ENCODE results near the gene KCNG2.
"Not testable (repeated sequence)": the region's sequence is repeated elsewhere in the genome, so short reads cannot be mapped to it uniquely, and the experiment has no call there.

The KCNG2 gene, protein sequence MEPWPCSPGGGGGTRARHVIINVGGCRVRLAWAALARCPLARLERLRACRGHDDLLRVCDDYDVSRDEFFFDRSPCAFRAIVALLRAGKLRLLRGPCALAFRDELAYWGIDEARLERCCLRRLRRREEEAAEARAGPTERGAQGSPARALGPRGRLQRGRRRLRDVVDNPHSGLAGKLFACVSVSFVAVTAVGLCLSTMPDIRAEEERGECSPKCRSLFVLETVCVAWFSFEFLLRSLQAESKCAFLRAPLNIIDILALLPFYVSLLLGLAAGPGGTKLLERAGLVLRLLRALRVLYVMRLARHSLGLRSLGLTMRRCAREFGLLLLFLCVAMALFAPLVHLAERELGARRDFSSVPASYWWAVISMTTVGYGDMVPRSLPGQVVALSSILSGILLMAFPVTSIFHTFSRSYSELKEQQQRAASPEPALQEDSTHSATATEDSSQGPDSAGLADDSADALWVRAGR

DNA sequence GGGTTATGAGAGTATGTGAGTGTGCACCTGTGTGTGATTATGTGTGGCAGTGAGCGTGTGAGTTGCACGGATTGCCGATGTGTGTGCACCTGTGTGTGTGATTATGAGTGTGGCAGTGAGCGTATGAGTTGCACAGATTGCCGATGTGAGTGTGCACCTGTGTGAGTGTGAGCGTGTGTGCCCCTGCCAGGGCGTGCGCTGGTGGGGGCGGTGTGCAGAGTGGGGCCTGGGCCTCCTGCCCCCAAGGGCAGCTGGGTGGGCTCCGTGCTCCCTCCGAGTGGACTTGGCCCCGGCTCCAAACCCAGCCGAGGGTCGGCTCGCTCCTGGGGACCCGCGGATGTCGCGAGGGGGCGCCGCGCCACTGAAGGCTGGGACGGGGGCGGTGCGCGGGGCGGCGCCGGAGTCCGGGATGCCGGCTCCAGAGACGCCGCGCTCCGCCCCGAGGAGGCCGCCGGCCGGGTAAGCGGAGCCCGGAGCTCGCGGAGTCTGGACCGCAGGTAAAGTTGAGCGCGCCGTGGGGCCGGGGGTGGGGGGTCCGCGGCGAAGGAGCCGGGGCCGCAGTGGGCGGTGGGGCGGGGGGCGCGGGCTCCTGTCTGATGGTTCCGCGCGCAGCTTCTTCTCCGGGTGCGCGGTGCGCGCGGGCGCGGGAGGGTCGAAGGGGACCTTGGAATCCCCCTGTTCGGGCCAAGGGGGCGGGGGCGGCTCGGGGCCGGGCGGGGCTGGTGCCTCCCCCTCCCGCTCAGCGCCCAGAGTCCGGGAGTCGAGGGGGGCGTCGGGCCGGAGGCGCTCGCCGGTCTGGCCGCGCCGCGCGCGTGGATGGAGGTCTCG, at the start of gene KCNG2:
KCNG2 (plus strand) TSS at position 421 of the 828 bp plus-strand sequence. CDS start 65,730 bp downstream, outside the sequence.
- no peak for DNase-seq (ENCODE audit: low read depth in 2 of 2)

- no peak for DNase-seq (ENCODE audit: low read depth in 2 of 2)
Measured at GRCh38 chr18:79748321-79749180, 49.2 kb upstream of the KCNG2 start.

DNA sequence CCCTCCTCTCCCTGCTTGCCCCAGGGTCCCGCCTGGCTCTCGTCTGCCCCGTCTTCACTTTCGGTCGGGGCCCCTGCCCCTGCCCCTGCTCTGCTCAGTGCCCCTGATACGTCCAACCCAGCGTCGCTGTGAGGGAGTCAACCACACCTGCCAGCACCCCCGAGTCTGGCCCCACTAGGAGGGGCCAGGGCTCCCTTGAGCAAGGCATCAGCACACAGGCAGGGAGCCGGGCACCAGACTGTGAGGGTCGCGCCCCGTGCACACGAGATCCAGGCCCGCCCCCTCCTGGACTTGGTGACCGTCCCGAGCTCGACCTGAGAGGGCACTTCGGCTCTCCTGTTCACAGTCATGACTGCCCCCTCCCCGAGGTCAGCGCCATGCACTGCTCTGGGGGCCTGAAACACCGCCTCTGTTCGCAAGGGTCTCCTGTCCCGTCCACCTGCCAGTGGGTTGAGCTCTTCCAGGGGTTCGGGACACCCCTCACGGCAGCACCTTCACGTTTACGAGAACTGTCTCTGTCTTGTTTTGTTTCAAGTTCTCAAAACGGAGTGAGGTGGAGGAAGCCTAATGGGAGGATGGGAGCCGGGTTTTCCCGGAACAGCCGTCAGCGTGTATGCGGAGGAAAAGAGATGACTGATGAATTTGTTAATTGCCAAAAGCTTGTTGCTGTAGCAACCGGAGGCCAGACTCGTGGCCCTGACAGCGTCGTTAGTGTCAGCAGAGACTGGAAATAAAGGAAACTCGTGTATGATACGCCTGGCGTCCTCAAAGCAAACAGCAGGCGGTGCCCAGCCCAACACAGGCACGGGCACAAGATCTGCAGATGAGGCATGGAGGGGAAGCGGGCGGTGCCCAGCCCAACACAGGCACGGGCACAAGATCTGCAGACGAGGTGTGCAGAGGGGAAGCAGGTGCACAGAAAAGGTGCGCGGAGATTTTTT, 48.2 kb upstream of the KCNG2 start:
- no peak for DNase-seq (ENCODE audit: low read depth in 2 of 2)

DNA sequence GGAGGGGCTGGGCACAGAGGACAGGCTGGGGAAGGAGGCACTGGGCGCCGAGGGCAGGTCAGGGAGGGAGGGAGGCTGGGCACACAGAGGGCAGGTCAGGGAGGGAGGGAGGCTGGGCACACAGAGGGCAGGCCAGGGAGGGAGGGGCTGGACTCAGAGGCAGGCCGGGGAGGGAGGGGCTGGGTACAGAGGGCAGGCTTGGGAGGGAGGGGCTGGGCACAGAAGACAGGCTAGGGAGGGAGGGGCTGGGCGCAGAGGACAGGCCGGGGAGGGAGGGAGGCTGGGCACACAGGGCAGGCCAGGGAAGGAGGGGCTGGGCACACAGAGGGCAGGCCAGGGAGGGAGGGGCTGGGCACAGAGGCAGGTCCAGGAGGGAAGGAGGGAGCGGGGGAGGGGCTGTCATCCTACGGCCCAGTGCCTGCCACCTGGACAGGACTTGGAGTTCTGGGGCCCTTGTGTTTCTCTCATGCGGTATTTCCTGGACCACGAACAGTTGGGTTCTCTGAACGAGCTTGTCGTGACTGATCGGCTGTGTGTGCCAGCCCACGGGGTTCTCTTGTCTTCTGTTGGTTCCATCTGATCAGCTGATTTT, 46.7 kb upstream of the KCNG2 start:
- no peak for DNase-seq (ENCODE audit: low read depth in 2 of 2)

DNA sequence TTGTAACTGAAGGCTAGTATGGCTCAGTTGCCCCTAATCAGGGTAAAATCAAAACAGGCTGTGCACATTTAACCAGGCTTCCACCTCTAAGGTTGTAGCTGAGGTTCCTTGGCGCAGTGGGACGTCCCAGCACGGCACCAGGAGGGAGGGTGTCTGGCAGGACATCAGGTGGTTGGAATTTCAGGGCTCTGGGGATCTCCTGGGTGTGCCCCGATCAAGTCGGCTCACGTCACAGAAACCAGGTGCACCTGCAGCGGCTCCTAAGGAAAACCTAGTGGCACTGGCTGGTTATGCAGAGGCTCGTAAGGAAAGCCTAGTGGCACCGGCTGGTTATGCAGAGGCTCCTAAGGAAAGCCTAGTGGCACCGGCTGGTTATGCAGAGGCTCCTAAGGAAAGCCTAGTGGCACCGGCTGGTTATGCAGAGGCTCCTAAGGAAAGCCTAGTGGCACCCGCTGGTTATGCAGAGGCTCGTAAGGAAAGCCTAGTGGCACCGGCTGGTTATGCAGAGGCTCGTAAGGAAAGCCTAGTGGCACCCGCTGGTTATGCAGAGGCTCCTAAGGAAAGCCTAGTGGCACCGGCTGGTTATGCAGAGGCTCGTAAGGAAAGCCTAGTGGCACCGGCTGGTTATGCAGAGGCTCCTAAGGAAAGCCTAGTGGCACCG, 45.7 kb upstream of the KCNG2 start:
- not testable (repeated sequence) for DNase-seq (ENCODE audit: low read depth in 2 of 2)

DNA sequence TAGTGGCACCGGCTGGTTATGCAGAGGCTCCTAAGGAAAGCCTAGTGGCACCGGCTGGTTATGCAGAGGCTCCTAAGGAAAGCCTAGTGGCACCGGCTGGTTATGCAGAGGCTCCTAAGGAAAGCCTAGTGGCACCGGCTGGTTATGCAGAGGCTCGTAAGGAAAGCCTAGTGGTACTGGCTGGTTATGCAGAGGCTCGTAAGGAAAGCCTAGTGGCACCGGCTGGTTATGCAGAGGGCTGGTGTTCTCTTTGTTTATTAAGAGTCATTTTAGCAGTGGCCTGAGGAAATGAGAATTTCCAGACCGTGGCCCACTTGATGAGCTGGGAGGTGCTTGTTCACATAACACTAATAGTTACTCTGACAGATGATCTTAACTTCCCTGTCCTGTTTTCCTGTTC, 44.8 kb upstream of the KCNG2 start:
- not testable (repeated sequence) for DNase-seq (ENCODE audit: low read depth in 2 of 2)

GRCh38 chr18:79753391-79753851, 44.3 kb upstream of the KCNG2 start:
- no peak for DNase-seq (ENCODE audit: low read depth in 2 of 2)

- DNase-seq (ENCODE audit: low read depth in 2 of 2) = no peak
Measured at GRCh38 chr18:79754022-79754761, 43.5 kb upstream of the KCNG2 start.

GRCh38 chr18:79754831-79755351, 42.8 kb upstream of the KCNG2 start:
- DNase-seq (ENCODE audit: low read depth in 2 of 2) = no peak

GRCh38 chr18:79755496-79756142, 42.1 kb upstream of the KCNG2 start:
- DNase-seq (ENCODE audit: low read depth in 2 of 2) = no peak

GRCh38 chr18:79756143-79756500, 41.6 kb upstream of the KCNG2 start:
- no peak for DNase-seq (ENCODE audit: low read depth in 2 of 2)

GRCh38 chr18:79756826-79757225, 40.9 kb upstream of the KCNG2 start:
- no peak for DNase-seq (ENCODE audit: low read depth in 2 of 2)

- no peak for DNase-seq (ENCODE audit: low read depth in 2 of 2)
Measured at GRCh38 chr18:79760348-79760747, 37.4 kb upstream of the KCNG2 start.

DNA sequence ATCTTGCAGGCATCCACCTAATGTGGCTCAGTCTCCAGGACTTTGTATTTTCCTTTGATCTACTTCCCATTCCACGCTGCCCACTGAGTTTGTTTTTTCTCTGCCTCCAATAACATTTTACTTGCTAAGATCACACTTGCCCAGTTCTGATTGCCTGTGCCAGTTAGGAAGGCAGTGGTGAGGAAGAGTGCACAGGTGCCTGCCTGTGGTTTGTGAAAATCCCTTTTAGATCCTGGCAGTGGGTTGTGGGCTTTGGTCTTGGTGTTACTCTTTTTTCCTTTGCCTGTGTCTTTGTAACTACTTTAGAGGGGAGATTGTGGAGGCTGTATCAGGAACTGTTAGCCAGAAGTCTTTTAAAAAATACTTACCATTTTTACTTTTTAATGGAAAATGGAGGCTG, 36.9 kb upstream of the KCNG2 start:
- no peak for DNase-seq (ENCODE audit: low read depth in 2 of 2)

GRCh38 chr18:79763407-79763806, 34.3 kb upstream of the KCNG2 start:
- DNase-seq (ENCODE audit: low read depth in 2 of 2) = no peak

- DNase-seq (ENCODE audit: low read depth in 2 of 2) = no peak
Measured at GRCh38 chr18:79764131-79764530, 33.6 kb upstream of the KCNG2 start.

DNA sequence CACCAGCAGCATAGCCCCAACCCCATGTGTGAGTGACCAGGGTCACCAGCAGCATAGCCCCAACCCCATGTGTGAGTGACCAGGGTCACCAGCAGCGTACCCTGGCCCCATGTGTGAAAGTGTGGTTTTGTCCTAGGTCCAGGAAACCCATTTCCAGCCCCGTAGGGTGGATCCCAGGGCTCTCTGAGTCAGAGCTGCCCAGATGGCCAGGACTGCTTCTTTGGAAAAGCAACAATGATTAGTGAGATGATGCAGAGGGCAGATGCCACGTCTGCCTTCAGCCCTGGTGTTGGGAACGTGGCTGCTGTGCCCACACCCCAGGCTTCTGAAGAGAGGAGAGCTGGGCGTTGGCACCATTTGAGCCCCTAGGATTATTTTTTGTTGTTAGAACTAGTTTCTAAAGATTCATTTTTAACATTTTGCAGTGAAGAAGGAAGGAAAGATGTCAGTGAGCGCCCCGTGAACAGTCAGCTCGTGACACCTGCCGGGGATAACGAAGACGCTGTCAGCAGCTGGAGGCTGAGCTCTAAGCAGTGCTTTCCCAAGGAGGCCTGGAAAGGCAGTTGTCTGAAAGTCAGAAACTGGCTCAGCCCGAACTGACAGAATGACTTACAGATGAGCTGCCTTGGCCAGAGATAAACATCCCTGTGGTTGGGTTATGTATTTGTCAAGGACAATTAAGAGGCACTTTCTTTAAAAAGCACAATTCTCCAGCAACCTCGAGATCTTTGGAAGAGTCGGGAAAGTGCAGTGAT, 32.1 kb upstream of the KCNG2 start:
- no peak for DNase-seq (ENCODE audit: low read depth in 2 of 2)
